Measurements from ENCODE around the gene CANT1. TPM values are rescaled to one million over a fixed set of nuclear protein-coding genes. Genes with fewer than 3 reads are reported as not detected.

Gene CANT1
- total RNA-seq, 4 donors from 2014 or later = 21.2 to 33.7 (median 27.0) TPM

DNA sequence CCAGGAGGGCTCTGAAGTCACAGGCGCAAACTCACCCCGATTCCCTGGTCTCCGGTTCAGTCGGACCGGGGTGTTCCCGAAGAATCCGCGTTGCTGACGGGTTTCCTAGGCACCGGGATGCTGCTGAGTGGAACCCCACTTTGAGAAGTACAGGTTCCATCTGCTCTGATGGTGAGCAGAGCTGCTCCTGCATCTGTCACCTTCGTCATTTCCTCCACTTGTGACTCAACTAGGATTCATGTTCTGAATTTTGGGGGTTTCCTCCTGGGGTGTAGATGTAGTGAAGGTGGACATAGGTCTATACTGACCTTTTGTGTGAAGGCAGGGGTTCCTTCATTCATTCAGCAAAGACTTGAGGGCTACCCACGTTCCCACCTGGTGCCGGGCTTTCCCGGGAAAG, 54.9 kb downstream of the CANT1 start:
- WGBS = 95% methylated on average over 14 of the region's 14 CpGs
- Histone ChIP-seq H3K36me3 (no peaks in the 10 kb centered on the region), H3K27me3 (no peaks in the 10 kb centered on the region), H3K27ac (replicated peaks in 1 of 4) (no peak overlapping the region), H3K9me3 (peaks cover 0 to 17% (median 16%) of the 10 kb centered on the region in 4 donors), H3K4me1 (peaks cover 0 to 14% (median 12%) of the 10 kb centered on the region in 4 donors), H3K4me3 (no peak overlapping the region)
- intact Hi-C loops (cut with DNase I) = no loop called here
- no peak for DNase-seq (ENCODE audit: extremely low spot score)
- TF ChIP-seq EP300 (IDR thresholded peaks at IDR 0.05) (no peak), POLR2AphosphoS5 (IDR thresholded peaks at IDR 0.05) (no peak)
- TF ChIP-seq, protein P1, sequence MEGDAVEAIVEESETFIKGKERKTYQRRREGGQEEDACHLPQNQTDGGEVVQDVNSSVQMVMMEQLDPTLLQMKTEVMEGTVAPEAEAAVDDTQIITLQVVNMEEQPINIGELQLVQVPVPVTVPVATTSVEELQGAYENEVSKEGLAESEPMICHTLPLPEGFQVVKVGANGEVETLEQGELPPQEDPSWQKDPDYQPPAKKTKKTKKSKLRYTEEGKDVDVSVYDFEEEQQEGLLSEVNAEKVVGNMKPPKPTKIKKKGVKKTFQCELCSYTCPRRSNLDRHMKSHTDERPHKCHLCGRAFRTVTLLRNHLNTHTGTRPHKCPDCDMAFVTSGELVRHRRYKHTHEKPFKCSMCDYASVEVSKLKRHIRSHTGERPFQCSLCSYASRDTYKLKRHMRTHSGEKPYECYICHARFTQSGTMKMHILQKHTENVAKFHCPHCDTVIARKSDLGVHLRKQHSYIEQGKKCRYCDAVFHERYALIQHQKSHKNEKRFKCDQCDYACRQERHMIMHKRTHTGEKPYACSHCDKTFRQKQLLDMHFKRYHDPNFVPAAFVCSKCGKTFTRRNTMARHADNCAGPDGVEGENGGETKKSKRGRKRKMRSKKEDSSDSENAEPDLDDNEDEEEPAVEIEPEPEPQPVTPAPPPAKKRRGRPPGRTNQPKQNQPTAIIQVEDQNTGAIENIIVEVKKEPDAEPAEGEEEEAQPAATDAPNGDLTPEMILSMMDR (IDR thresholded peaks at IDR 0.05) = no peak

DNA sequence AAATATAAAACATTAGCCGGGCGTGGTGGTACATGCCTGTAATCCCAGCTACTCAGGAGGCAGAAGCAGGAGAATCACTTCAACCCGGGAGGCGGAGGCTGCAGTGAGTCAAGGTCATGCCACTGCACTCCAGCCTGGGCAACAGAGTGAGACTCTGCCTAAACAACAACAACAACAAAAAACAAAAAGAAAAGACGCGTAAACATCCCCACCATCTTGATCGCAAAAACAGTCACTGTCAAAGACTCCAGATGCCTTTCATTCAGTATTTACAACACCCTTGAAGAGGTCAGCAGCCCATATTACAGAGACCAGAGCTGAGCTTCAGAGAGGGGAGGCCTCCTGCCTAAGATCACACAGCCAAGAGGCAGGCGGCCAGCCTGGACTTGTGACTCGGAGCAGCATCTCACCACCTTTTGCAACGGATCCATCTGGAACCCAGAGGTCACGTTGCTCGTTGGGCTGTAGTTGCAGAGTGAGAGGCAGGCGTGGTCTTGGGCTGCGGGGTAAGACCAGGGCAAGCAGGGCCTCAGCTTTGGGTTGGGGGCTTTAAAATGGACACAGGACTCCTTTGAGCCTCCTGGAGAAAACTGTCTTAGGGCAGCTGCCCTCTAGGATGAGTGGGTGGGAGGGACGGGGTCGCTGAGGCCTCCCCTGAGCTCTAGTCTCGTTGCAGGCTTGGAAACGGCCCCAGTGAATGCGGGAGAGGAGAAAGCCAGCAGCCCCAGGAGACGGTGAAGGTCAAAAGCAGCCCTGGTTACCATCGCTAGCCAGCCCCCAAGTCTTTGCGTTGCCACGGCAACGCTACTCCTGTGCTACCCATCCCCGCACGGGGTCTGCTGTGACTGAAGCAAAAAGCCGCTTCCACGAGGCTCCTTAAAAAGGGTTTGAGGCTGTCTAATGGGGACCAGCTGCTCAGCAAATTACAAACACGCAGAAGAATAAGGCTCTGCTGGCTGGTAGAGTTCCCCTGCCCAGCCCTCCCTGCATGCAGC, 55.9 kb downstream of the CANT1 start:
- Histone ChIP-seq H3K27me3 (no peaks in the 10 kb centered on the region), H3K9me3 (peaks cover 0 to 17% (median 16%) of the 10 kb centered on the region in 4 donors), H3K36me3 (no peaks in the 10 kb centered on the region), H3K4me1 (peaks cover 0 to 14% (median 12%) of the 10 kb centered on the region in 4 donors), H3K4me3 (no peak overlapping the region), H3K27ac (replicated peaks in 1 of 4) (no peak overlapping the region)
- no peak for DNase-seq (ENCODE audit: extremely low spot score)
- WGBS = 73% methylated on average over 25 of the region's 29 CpGs
- TF ChIP-seq, protein P1 (IDR thresholded peaks at IDR 0.05) = no peak
- TF ChIP-seq POLR2A (IDR thresholded peaks at IDR 0.05; ENCODE audit: low read depth) = no peak
- intact Hi-C loops (cut with DNase I) = no loop called here

DNA sequence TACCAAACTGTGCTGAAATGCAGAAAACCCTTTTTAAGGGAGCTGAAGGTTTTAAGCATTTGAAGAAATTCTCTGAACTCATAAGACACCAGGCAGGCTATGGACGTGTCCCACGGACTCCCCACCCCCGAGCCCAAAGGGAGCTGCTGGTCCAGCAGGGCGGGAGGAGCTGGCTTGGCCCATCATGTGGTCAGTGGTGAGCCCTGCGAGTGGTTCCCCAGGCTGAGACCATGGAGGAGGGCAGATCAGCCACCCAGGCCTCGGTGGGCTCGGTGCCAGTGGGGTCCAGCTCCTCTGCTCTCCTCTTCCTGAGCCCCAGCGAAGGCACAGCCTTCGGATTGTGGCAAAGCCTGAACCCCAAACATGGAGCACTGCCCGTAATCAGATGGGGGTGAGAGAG, 56.9 kb downstream of the CANT1 start:
- intact Hi-C loops (cut with DNase I) = no loop called here
- 96% methylated on average over 5 of the region's 10 CpGs for WGBS
- Histone ChIP-seq H3K9me3 (peaks cover 0 to 17% (median 16%) of the 10 kb centered on the region in 4 donors), H3K4me1 (peaks cover 0 to 14% (median 12%) of the 10 kb centered on the region in 4 donors), H3K36me3 (no peaks in the 10 kb centered on the region), H3K4me3 (no peak overlapping the region), H3K27me3 (no peaks in the 10 kb centered on the region), H3K27ac (replicated peaks in 1 of 4) (peak overlapping the region; percentile 20 to 49 (median 36))
- DNase-seq (ENCODE audit: extremely low spot score) = no peak
- no peak for TF ChIP-seq POLR2AphosphoS5 (IDR thresholded peaks at IDR 0.05)
- TF ChIP-seq POLR2A (IDR thresholded peaks at IDR 0.05; ENCODE audit: low read depth) = no peak
- TF ChIP-seq EP300 (IDR thresholded peaks at IDR 0.05) = no peak
- TF ChIP-seq, protein P1 (IDR thresholded peaks at IDR 0.05) = no peak

DNA sequence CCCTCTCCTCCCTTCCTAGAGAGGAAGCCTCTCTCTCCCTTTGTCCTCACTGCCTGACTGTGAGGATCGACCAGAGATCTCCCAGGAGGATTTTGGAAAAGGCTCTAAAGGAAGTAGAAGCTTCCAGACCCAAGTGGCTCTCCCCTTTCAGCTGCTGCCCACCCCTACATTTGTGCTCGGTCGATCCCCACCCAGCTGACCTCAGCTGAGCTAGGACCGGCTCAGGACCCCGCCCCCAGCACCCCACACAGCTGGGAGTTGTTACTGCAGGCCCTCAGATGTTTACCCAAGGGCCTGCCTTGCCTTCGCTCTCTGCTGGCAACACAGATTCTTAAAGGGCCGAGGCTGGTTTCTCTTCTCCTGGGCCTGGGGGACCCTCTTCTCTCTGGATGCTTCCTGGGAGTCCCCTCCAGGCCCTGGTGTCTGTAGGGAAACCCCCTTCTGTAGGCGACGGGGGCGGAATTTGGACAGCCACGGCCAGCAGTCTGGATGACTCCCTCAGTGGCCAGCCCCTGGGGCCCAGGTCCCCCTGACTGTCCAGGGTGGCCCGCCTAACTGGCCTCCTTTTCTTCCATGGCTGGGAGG, 57.5 kb downstream of the CANT1 start:
- Histone ChIP-seq H3K9me3 (peaks cover 0 to 17% (median 16%) of the 10 kb centered on the region in 4 donors), H3K27ac (replicated peaks in 1 of 4) (peak overlapping the region; percentile 20 to 49 (median 36)), H3K4me1 (peaks cover 0 to 14% (median 12%) of the 10 kb centered on the region in 4 donors), H3K4me3 (no peak overlapping the region), H3K27me3 (no peaks in the 10 kb centered on the region), H3K36me3 (no peaks in the 10 kb centered on the region)
- 33% methylated on average over 10 of the region's 12 CpGs for WGBS
- TF ChIP-seq, protein P1 (IDR thresholded peaks at IDR 0.05) = no peak
- no peak for TF ChIP-seq EP300 (IDR thresholded peaks at IDR 0.05)
- intact Hi-C loops (cut with DNase I) = no loop called here
- no peak for DNase-seq (ENCODE audit: extremely low spot score)

All from esophagus muscularis mucosa (tissue), 4 donors.